GM18870 (cell line): ENCODE measurements around the gene GRIN2A.

Source experiments
- ATAC-seq: cut with Tn5 transposase; IDR thresholded peaks from one replicate; pipeline ENCODE4 v1.9.1; 2021; ENCODE audit warnings: moderate library complexity; ENCODE audit not compliant: unreplicated experiment

The GRIN2A gene

GRCh38 chr16:9868606-9869149, 313.6 kb downstream of the GRIN2A start:
- ATAC-seq, result no peak

- no peak for ATAC-seq
Measured at GRCh38 chr16:9867176-9867575, 315.1 kb downstream of the GRIN2A start.

GRCh38 chr16:9864461-9864860, 317.8 kb downstream of the GRIN2A start:
- ATAC-seq, result no peak

- no peak for ATAC-seq
Measured at GRCh38 chr16:9862327-9862726, 319.9 kb downstream of the GRIN2A start.

GRCh38 chr16:9860876-9861275, 321.4 kb downstream of the GRIN2A start:
- ATAC-seq, result no peak

- no peak for ATAC-seq
Measured at GRCh38 chr16:9859701-9860327, 322.4 kb downstream of the GRIN2A start.

GRCh38 chr16:9854675-9855074, 327.6 kb downstream of the GRIN2A start:
- no peak for ATAC-seq

- ATAC-seq, result no peak
Measured at GRCh38 chr16:9852003-9852402, 330.2 kb downstream of the GRIN2A start.

GRCh38 chr16:9850817-9851216, 331.4 kb downstream of the GRIN2A start:
- ATAC-seq, result no peak

GRCh38 chr16:9849697-9850245, 332.5 kb downstream of the GRIN2A start:
- no peak for ATAC-seq

- ATAC-seq, result no peak
Measured at GRCh38 chr16:9847146-9847545, 335.1 kb downstream of the GRIN2A start.

- ATAC-seq, result no peak
Measured at GRCh38 chr16:9846362-9847099, 335.7 kb downstream of the GRIN2A start.

- ATAC-seq, result no peak
Measured at GRCh38 chr16:9845661-9846361, 336.4 kb downstream of the GRIN2A start.

- no peak for ATAC-seq
Measured at GRCh38 chr16:9844361-9844760, 337.9 kb downstream of the GRIN2A start.

GRCh38 chr16:9843424-9844018, 338.7 kb downstream of the GRIN2A start:
- no peak for ATAC-seq

- ATAC-seq, result peak; percentile 73
Measured at GRCh38 chr16:9840761-9841665, 341.2 kb downstream of the GRIN2A start.

- ATAC-seq, result no peak
Measured at GRCh38 chr16:9837481-9837880, 344.7 kb downstream of the GRIN2A start.

- ATAC-seq, result no peak
Measured at GRCh38 chr16:9836118-9836736, 346.0 kb downstream of the GRIN2A start.

- ATAC-seq, result no peak
Measured at GRCh38 chr16:9827062-9827752, 355.0 kb downstream of the GRIN2A start.
